ENCODE data around the gene SNX6. TPM values are rescaled to one million over a fixed set of nuclear protein-coding genes. Genes with fewer than 3 reads are reported as not detected.

Gene SNX6
- total RNA-seq, 1 experiment from 2014 or later: 73.4 TPM

DNA sequence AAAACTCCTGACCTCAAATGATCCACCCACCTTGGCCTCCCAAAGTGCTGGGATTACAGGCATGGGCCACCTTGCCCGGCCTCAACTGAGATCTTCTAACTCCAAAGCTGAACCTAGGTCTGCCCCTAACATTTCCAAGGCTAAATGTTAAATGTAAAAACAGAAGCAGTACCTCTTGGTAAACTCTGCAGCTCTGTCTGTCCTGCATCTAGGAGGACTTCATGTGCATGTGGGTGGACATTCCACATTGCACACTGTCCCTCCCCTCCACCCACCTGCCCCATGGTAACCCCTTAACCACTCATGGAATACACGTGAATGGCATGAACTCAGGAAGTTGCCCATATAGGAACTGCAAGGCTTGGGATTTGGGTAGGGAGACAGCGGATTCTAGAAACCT is 33.1 kb downstream of the SNX6 start (continued):
- TF ChIP-seq CBX3 (IDR thresholded peaks at IDR 0.05; ENCODE audit: low read depth) (no peak), TCF7L2 (IDR thresholded peaks at IDR 0.05; ENCODE audit: borderline replicate concordance, extremely low read depth, insufficient read depth, insufficient read length) (no peak), POLR2AphosphoS5 (IDR thresholded peaks at IDR 0.05; ENCODE audit: low read depth, low read length) (no peak)

- CTCF ChIA-PET: no interaction called here
- peaks cover 34 to 45% of the 10 kb centered on the region in 2 experiments for H3K36me3 ChIP-seq (ENCODE audit: control insufficient read depth in 1 of 2, insufficient read depth in 2 of 2, low read length in 2 of 2)
Measured at GRCh38 chr14:34593740-34594375, 36.1 kb downstream of the SNX6 start.

More at GRCh38 chr14:34593740-34594375, 36.1 kb downstream of the SNX6 start:
- ATAC-seq (no peak), DNase-seq (ENCODE audit: low read depth, low spot score) (no peak)
- Histone ChIP-seq H3K27me3 (ENCODE audit: insufficient read depth, low read length) (no peaks in the 10 kb centered on the region), H3K4me3 (replicated peaks in 1 of 2; ENCODE audit: low read depth in 1 of 2, low read length in 2 of 2) (no peak overlapping the region), H3K9ac (ENCODE audit: low read length) (no peak overlapping the region), H3K4me1 (ENCODE audit: control insufficient read depth in 1 of 2, insufficient read depth in 2 of 2, low read length in 2 of 2) (peaks cover 0 to under 1% of the 10 kb centered on the region in 2 experiments; a peak in 1 of 4 replicates), H3K27ac (ENCODE audit: low read depth, low read length) (no peak overlapping the region), H2AFZ (ENCODE audit: low read depth, low read length, poor library complexity, severe bottlenecking) (no peak overlapping the region), H3K9me3 (ENCODE audit: control insufficient read depth in 1 of 2, insufficient read depth in 1 of 2, low read depth in 1 of 2, low read length in 2 of 2) (no peaks in the 10 kb centered on the region), H3K4me2 (ENCODE audit: low read length) (no peak overlapping the region), H3K79me2 (ENCODE audit: insufficient read depth, low read length) (no peaks in the 10 kb centered on the region; the same call in 1 of the 2 replicates), H3K9me2 (ENCODE audit: insufficient read depth) (no peaks in the 10 kb centered on the region), H4K20me1 (ENCODE audit: insufficient read depth) (no peaks in the 10 kb centered on the region)
- no TSS peak for BruUV-seq (replicated peaks)
- POLR2A ChIA-PET: interaction anchor here (1.2 kb wide), 1 partner anchor 17 kb away, joined by 3 read pairs; no protein-coding TSS in a partner anchor
- intact Hi-C loops (cut with micrococcal nuclease): no loop called here
- RAD21 ChIA-PET (ENCODE audit: low non-redundant PET in 1 of 2, low total read pairs in 2 of 2, uncharacterized antibody in 2 of 2, unreplicated experiment in 2 of 2): no interaction called here
- TF ChIP-seq FOSL1 (IDR thresholded peaks at IDR 0.05; ENCODE audit: low read depth) (no peak), ZNF274 (IDR thresholded peaks at IDR 0.05; ENCODE audit: low read depth, low read length) (no peak), MAX (IDR thresholded peaks at IDR 0.05) (no peak), TCF7L2 (IDR thresholded peaks at IDR 0.05; ENCODE audit: borderline replicate concordance, extremely low read depth, insufficient read depth, insufficient read length) (no peak), CTCF (IDR thresholded peaks at IDR 0.05 in 2 of 3, conservative IDR thresholded peaks at IDR 0.05 in 1 of 3; ENCODE audit: borderline replicate concordance in 1 of 3, insufficient read depth in 1 of 3, low read depth in 2 of 3, low read length in 2 of 3) (no peak)
